Measurements from ENCODE around the gene RPRD1B. TPM values are rescaled to one million over a fixed set of nuclear protein-coding genes. Genes with fewer than 3 reads are reported as not detected.
A peak's percentile ranks its signal among the peaks of the same experiment; 100 is the strongest.

RPRD1B gene
- total and polyA plus RNA-seq, 2 of the 13 experiments (the other 11 are each of a cell fraction or from before 2014, with no cell fraction given), result 31.1 to 41.5 TPM

GRCh38 chr20:38126932-38127621 lies 93.5 kb downstream of the RPRD1B start (continued):
- TF ChIP-seq HNF1B (CRISPR knock-in tag; IDR thresholded peaks at IDR 0.05), result 0 out of 2 replicates have a peak, but pooled peaks have one; percentile 27
- TF ChIP-seq SALL2 (CRISPR knock-in tag; IDR thresholded peaks at IDR 0.05), result no peak
- no peak for TF ChIP-seq LCORL (IDR thresholded peaks at IDR 0.05)
- TF ChIP-seq LCORL (CRISPR knock-in tag; IDR thresholded peaks at IDR 0.05), result no peak
- no peak for TF ChIP-seq YY1 (IDR thresholded peaks at IDR 0.05; ENCODE audit: insufficient read depth, insufficient replicate concordance, low read depth, low read length)
- no peak for TF ChIP-seq ZBTB34 (CRISPR knock-in tag; IDR thresholded peaks at IDR 0.05)
- no peak for TF ChIP-seq SKI (IDR thresholded peaks at IDR 0.05; ENCODE audit: partially characterized antibody)
- no peak for TF ChIP-seq ZNF747 (CRISPR knock-in tag; IDR thresholded peaks at IDR 0.05; ENCODE audit: borderline replicate concordance)
- TF ChIP-seq YEATS2 (CRISPR knock-in tag; IDR thresholded peaks at IDR 0.05; ENCODE audit: borderline replicate concordance), result no peak
- 0 out of 2 replicates have a peak, but pooled peaks have one; percentile 4 for TF ChIP-seq RXRB (CRISPR knock-in tag; IDR thresholded peaks at IDR 0.05; ENCODE audit: borderline replicate concordance)
- no peak for TF ChIP-seq ZNF670 (CRISPR knock-in tag; IDR thresholded peaks at IDR 0.05; ENCODE audit: borderline replicate concordance)
- TF ChIP-seq ZFP1 (CRISPR knock-in tag; IDR thresholded peaks at IDR 0.05), result no peak
